Measurements from ENCODE around the gene ZNF133. TPM values are rescaled to one million over a fixed set of nuclear protein-coding genes. Genes with fewer than 3 reads are reported as not detected.

The ZNF133 gene
- total and polyA plus RNA-seq, 2 of the 13 experiments (the other 11 are each of a cell fraction or from before 2014, with no cell fraction given), result 23.5 to 26.7 TPM

DNA sequence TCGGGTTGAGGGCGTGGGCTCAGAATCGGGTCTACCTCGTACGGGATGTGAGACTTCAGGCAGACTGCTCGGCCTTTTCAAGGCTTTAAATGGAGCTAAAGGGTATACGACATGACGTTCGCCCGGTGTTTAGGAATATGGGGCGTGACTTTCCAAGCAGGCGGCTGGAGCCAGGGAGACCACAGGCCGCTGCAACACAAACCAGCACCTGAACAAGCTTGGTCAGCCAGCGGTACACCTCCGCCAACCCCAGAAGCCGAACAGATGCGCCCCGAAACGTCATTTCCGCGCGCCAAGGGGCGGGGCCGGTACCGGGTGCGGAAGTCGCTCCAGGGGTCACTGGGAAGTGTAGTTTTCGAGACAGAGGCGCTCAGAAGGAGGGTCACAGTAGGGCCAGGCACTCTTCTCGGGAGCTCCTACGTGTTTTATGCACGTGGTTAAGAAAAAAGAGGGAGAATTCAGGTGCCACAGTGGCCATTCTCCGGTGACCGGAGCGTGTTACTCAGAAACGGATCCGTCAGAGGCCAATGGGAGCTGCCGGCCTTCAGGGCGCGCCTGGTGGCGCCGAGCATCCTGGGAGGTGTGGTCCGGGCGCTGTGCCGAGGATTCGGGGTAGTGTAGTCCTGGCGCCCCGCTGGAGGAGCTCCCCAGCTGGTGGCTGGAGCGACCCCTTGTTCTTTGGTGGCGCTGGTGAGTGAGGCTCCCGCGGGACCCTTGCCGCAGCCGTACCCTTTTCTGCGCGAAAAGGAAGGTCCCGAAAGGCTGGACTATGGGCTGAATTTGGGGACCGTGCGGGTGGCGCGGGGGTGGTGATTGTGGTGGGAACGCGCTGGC, at the start of gene ZNF133 (continued):
- TF ChIP-seq ZNF142 (CRISPR knock-in tag; IDR thresholded peaks at IDR 0.05) (no peak; the same call in none of the 2 replicates), ZNF12 (CRISPR knock-in tag; IDR thresholded peaks at IDR 0.05) (peak; percentile 80), THAP7 (CRISPR knock-in tag; IDR thresholded peaks at IDR 0.05) (peak; percentile 95)

DNA sequence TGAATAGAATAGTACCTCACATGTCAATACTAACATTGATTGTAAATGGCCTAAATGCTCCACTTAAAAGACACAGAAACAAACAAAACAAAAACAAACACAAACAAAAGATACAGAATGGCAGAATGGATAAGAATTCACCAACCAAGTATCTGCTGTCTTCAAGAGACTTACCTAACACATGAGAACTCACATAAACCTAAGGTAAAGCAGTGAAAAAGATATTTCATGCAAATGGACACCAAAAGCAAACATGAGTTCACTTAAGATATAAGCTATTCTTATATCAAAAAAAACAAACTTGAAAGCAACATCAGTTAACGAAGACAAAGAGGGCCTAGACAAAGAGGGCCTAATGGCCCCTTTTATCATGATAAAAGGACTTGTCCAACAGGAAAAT, 47.3 kb upstream of the ZNF133 start:
- FAIRE-seq (no peak), DNase-seq (ENCODE audit: low spot score) (no peak), ATAC-seq (no peak)
- no peaks in the 10 kb centered on the region for H4K20me1 ChIP-seq (ENCODE audit: insufficient read depth, low read length)
- no peak overlapping the region for H3K27ac ChIP-seq (ENCODE audit: extremely low read length, insufficient read depth, low read length)
- H3K79me2 ChIP-seq (ENCODE audit: insufficient read depth, low read length), result no peaks in the 10 kb centered on the region
- TF ChIP-seq, protein P1, sequence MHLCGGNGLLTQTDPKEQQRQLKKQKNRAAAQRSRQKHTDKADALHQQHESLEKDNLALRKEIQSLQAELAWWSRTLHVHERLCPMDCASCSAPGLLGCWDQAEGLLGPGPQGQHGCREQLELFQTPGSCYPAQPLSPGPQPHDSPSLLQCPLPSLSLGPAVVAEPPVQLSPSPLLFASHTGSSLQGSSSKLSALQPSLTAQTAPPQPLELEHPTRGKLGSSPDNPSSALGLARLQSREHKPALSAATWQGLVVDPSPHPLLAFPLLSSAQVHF (CRISPR knock-in tag; IDR thresholded peaks at IDR 0.05), result no peak
- TF ChIP-seq, protein P2, sequence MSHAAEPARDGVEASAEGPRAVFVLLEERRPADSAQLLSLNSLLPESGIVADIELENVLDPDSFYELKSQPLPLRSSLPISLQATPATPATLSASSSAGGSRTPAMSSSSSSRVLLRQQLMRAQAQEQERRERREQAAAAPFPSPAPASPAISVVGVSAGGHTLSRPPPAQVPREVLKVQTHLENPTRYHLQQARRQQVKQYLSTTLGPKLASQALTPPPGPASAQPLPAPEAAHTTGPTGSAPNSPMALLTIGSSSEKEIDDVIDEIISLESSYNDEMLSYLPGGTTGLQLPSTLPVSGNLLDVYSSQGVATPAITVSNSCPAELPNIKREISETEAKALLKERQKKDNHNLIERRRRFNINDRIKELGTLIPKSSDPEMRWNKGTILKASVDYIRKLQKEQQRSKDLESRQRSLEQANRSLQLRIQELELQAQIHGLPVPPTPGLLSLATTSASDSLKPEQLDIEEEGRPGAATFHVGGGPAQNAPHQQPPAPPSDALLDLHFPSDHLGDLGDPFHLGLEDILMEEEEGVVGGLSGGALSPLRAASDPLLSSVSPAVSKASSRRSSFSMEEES (CRISPR knock-in tag; IDR thresholded peaks at IDR 0.05), result no peak
- TF ChIP-seq NPAS2 (CRISPR knock-in tag; IDR thresholded peaks at IDR 0.05; ENCODE audit: borderline replicate concordance), result no peak
- no peaks in the 10 kb centered on the region for H3K9me3 ChIP-seq (ENCODE audit: low read length)
- H2AFZ ChIP-seq (ENCODE audit: low read length), result no peak overlapping the region
- H3K4me3 ChIP-seq (replicated peaks in 1 of 3; ENCODE audit: insufficient read depth in 1 of 3, low read depth in 2 of 3, low read length in 3 of 3), result no peak overlapping the region
- ChIA-PET CTCF (ENCODE audit: low intra/inter-chr PET ratio, low total read pairs) (no interaction called here), POLR2A (no interaction called here)
- no peak overlapping the region for H3K4me2 ChIP-seq (ENCODE audit: low read depth, low read length)
- no TSS peak for BruUV-seq (replicated peaks)
- WGBS (ENCODE audit: low lambda C conversion rate), result 0% methylated on average over 1 of the region's 1 CpG
- H3K9ac ChIP-seq (ENCODE audit: insufficient read depth, low read depth, low read length), result no peak overlapping the region
- H3K4me1 ChIP-seq (ENCODE audit: insufficient read depth, low read length), result no peaks in the 10 kb centered on the region
- H3K27me3 ChIP-seq (ENCODE audit: control insufficient read depth in 1 of 2, insufficient read depth in 2 of 2, low read length in 2 of 2), result peaks cover 0 to 8% of the 10 kb centered on the region in 2 experiments; a peak in 3 of 5 replicates
- in situ Hi-C loops (cut with HindIII; ENCODE audit: extremely low pct_ligation_motif_present, low pct_unique_long_range_greater_than_20kb) (no loop called here), intact Hi-C loops (cut with micrococcal nuclease; ENCODE audit: unreplicated experiment) (no loop called here)
- H3K36me3 ChIP-seq (replicated peaks in 1 of 2; ENCODE audit: control insufficient read depth in 1 of 2, insufficient read depth in 2 of 2, low read length in 2 of 2), result no peaks in the 10 kb centered on the region
